ENCODE measurements around the gene IGFBP1.

Gene IGFBP1

DNA sequence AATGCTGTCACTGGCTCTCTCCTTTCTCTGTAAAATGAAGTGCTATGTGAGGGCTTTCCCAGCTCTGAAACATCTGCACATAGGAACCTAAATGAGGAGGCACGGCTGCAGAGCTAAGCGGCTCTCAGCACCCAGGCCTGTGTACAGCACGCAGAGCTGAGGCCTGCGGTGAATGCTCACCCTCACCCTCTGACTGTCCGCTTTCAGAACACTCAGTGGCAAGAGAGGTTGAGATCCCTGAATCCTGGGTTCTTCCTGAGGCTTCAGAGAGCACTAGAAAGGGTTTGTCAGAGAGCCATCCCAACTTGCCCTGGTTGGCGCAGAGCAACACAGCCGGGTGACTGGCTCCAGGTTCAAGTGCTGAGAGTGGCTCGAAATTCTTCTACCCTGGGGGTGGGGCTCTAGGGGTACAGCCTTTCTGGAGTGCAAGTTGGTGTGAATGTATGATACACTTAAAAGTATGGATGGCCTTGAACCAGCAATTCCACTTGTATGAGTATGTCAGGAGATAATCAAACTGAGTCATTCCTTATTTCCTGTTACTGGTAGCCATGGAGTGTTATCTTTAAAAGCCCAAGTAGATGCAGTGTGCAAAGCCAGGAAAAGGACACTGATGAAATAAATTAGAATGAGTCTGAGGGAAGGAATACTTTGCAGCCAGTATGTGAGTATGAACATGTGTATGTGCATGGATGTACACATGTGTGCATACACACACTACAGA, 13.7 kb upstream of the IGFBP1 start:
- no peak for DNase-seq (ENCODE audit: low spot score)
- WGBS, 2 donors (ENCODE audit: extremely low coverage in 2 of 2, insufficient read length in 2 of 2, insufficient replicate concordance in 1 of 2): no CpG with 5 or more reads among the region's 8 CpGs
- no peak overlapping the region for H2BK120ac ChIP-seq (ENCODE audit: low read depth, low read length)

DNA sequence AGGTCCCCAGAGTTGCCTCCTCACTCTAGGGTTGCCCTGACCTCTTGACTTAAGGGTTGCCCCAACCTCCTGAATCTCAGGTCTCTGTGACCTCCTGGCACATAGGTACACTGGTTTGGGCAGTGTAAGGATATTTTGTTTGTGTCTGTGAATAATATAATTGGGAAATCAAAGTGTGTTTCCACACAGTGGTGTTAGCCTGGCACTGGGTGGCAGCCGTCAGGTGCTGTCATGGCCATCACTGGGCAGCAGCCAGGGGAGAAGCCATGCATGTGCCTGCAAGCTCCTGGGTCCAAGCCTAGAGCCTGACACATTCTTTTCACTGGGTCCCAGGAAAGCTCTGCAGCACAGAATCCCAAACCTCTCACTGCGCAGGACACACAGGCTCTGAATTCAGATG, 11.8 kb upstream of the IGFBP1 start:
- no peak for DNase-seq (ENCODE audit: low spot score)
- Histone ChIP-seq H3K4me1 (ENCODE audit: control insufficient read depth in 2 of 2, insufficient read depth in 1 of 2, low read depth in 1 of 2, low read length in 2 of 2) (no peaks in the 10 kb centered on the region), H2BK12ac (ENCODE audit: low read length) (no peak overlapping the region), H3K4ac (ENCODE audit: low read length) (no peak overlapping the region), H3K9me3 (replicated peaks in 1 of 2; ENCODE audit: control insufficient read depth in 2 of 2, insufficient read depth in 1 of 2, low read depth in 1 of 2, low read length in 2 of 2) (peaks cover 0 to 6% of the 10 kb centered on the region in 2 donors), H3K4me2 (ENCODE audit: insufficient read depth, low read length, poor library complexity, severe bottlenecking) (no peak overlapping the region), H3K9ac (ENCODE audit: low read depth, low read length, poor library complexity) (no peak overlapping the region), H2AFZ (ENCODE audit: low read length) (no peak overlapping the region), H2AK5ac (ENCODE audit: low read depth, low read length) (no peak overlapping the region), H2BK15ac (ENCODE audit: low read length) (no peak overlapping the region), H3K18ac (ENCODE audit: low read length) (no peak overlapping the region), H4K91ac (ENCODE audit: low read depth, low read length, poor library complexity) (no peak overlapping the region), H3K14ac (ENCODE audit: low read length) (no peak overlapping the region), H3K36me3 (replicated peaks in 1 of 2; ENCODE audit: control insufficient read depth in 2 of 2, insufficient read depth in 2 of 2, low read length in 2 of 2) (no peaks in the 10 kb centered on the region), H3K4me3 (ENCODE audit: low read length in 2 of 2) (no peak overlapping the region), H2BK120ac (ENCODE audit: low read depth, low read length) (no peak overlapping the region), H3K79me1 (ENCODE audit: low read depth, low read length) (no peaks in the 10 kb centered on the region), H3K23ac (ENCODE audit: low read depth, low read length, poor library complexity) (no peak overlapping the region), H2BK5ac (ENCODE audit: low read length) (no peak overlapping the region), H3K27me3 (ENCODE audit: control insufficient read depth in 3 of 3, insufficient read depth in 3 of 3, low read depth in 1 of 3, low read length in 3 of 3) (peaks cover 0 to 4% (median 0%) of the 10 kb centered on the region in 3 experiments), H3K27ac (replicated peaks; ENCODE audit: low read length) (no peak overlapping the region), H4K8ac (ENCODE audit: low read depth, low read length) (no peak overlapping the region)
- no CpG with 5 or more reads among the region's 2 CpGs for WGBS, 2 donors (ENCODE audit: extremely low coverage in 2 of 2, insufficient read length in 2 of 2, insufficient replicate concordance in 1 of 2)

More for the DNA sequence above, 13.7 kb upstream of the IGFBP1 start:
- Histone ChIP-seq H3K4me2 (ENCODE audit: insufficient read depth, low read length, poor library complexity, severe bottlenecking) (no peak overlapping the region), H3K36me3 (replicated peaks in 1 of 2; ENCODE audit: control insufficient read depth in 2 of 2, insufficient read depth in 2 of 2, low read length in 2 of 2) (no peaks in the 10 kb centered on the region), H4K8ac (ENCODE audit: low read depth, low read length) (no peak overlapping the region), H3K27ac (replicated peaks; ENCODE audit: low read length) (no peak overlapping the region), H3K23ac (ENCODE audit: low read depth, low read length, poor library complexity) (no peak overlapping the region), H2BK5ac (ENCODE audit: low read length) (no peak overlapping the region), H2BK15ac (ENCODE audit: low read length) (no peak overlapping the region), H4K91ac (ENCODE audit: low read depth, low read length, poor library complexity) (no peak overlapping the region), H3K14ac (ENCODE audit: low read length) (no peak overlapping the region), H3K9ac (ENCODE audit: low read depth, low read length, poor library complexity) (no peak overlapping the region), H3K79me1 (ENCODE audit: low read depth, low read length) (no peaks in the 10 kb centered on the region), H2AK5ac (ENCODE audit: low read depth, low read length) (no peak overlapping the region), H3K27me3 (ENCODE audit: control insufficient read depth in 3 of 3, insufficient read depth in 3 of 3, low read depth in 1 of 3, low read length in 3 of 3) (no peaks in the 10 kb centered on the region), H3K4me3 (ENCODE audit: low read length in 2 of 2) (no peak overlapping the region), H3K4me1 (ENCODE audit: control insufficient read depth in 2 of 2, insufficient read depth in 1 of 2, low read depth in 1 of 2, low read length in 2 of 2) (no peaks in the 10 kb centered on the region), H3K18ac (ENCODE audit: low read length) (no peak overlapping the region), H3K9me3 (replicated peaks in 1 of 2; ENCODE audit: control insufficient read depth in 2 of 2, insufficient read depth in 1 of 2, low read depth in 1 of 2, low read length in 2 of 2) (peaks cover 0 to 5% of the 10 kb centered on the region in 2 donors), H2AFZ (ENCODE audit: low read length) (no peak overlapping the region), H2BK12ac (ENCODE audit: low read length) (no peak overlapping the region), H3K4ac (ENCODE audit: low read length) (no peak overlapping the region)

DNA sequence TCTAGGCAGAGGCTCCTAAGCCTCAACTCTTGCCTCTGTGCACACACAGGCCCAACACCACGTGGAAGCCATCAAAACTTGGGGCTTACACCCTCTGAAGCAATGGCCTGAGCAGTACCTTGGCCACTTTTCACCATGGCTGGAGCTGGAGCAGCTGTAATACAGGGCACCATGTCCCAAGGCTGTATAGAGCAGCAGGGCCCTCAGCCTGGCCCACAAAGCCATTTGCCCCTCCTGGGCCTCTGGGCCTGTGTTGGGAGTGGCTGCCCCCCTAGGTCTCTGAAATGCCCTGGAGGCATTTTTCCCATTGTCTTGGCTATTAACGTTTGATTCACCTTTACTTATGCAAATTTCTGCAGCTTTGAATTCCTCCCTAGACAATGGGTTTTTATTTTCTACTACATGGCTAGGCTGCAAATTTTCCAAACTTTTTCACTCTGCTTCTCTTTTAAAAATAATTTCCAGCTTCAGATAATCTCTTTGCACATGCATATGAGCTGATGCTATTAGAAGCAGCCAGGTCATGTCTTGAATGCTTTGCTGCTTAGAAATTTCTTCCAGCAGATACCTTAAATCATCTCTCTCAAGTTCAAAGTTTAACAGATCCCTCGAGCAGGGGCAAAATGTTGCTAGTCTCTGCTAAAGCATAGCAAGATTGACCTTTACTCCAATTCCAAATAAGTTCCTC, 9.7 kb upstream of the IGFBP1 start:
- H3K18ac ChIP-seq (ENCODE audit: low read length): no peak overlapping the region
- H3K4ac ChIP-seq (ENCODE audit: low read length): no peak overlapping the region
- no peak for DNase-seq (ENCODE audit: low spot score)
- H3K14ac ChIP-seq (ENCODE audit: low read length): no peak overlapping the region
- peaks cover 0 to 8% (median 0%) of the 10 kb centered on the region in 3 experiments for H3K27me3 ChIP-seq (ENCODE audit: control insufficient read depth in 3 of 3, insufficient read depth in 3 of 3, low read depth in 1 of 3, low read length in 3 of 3)
- H3K79me1 ChIP-seq (ENCODE audit: low read depth, low read length): no peaks in the 10 kb centered on the region
- H2AFZ ChIP-seq (ENCODE audit: low read length): no peak overlapping the region
- no peak overlapping the region for H4K8ac ChIP-seq (ENCODE audit: low read depth, low read length)
- no peak overlapping the region for H3K27ac ChIP-seq (replicated peaks; ENCODE audit: low read length)
- H3K4me2 ChIP-seq (ENCODE audit: insufficient read depth, low read length, poor library complexity, severe bottlenecking): no peak overlapping the region
- H2BK12ac ChIP-seq (ENCODE audit: low read length): no peak overlapping the region
- no peak overlapping the region for H3K4me3 ChIP-seq (ENCODE audit: low read length in 2 of 2)
- no peak overlapping the region for H4K91ac ChIP-seq (ENCODE audit: low read depth, low read length, poor library complexity)
- no peaks in the 10 kb centered on the region for H3K36me3 ChIP-seq (replicated peaks in 1 of 2; ENCODE audit: control insufficient read depth in 2 of 2, insufficient read depth in 2 of 2, low read length in 2 of 2)
- no peaks in the 10 kb centered on the region for H3K4me1 ChIP-seq (ENCODE audit: control insufficient read depth in 2 of 2, insufficient read depth in 1 of 2, low read depth in 1 of 2, low read length in 2 of 2)
- H2AK5ac ChIP-seq (ENCODE audit: low read depth, low read length): no peak overlapping the region
- no CpG with 5 or more reads among the region's 3 CpGs for WGBS, 2 donors (ENCODE audit: extremely low coverage in 2 of 2, insufficient read length in 2 of 2, insufficient replicate concordance in 1 of 2)
- no peak overlapping the region for H2BK5ac ChIP-seq (ENCODE audit: low read length)
- no peak overlapping the region for H3K23ac ChIP-seq (ENCODE audit: low read depth, low read length, poor library complexity)
- no peak overlapping the region for H2BK120ac ChIP-seq (ENCODE audit: low read depth, low read length)
- no peak overlapping the region for H3K9ac ChIP-seq (ENCODE audit: low read depth, low read length, poor library complexity)
- peaks cover 0 to 6% of the 10 kb centered on the region in 2 donors for H3K9me3 ChIP-seq (replicated peaks in 1 of 2; ENCODE audit: control insufficient read depth in 2 of 2, insufficient read depth in 1 of 2, low read depth in 1 of 2, low read length in 2 of 2)
- H2BK15ac ChIP-seq (ENCODE audit: low read length): no peak overlapping the region

DNA sequence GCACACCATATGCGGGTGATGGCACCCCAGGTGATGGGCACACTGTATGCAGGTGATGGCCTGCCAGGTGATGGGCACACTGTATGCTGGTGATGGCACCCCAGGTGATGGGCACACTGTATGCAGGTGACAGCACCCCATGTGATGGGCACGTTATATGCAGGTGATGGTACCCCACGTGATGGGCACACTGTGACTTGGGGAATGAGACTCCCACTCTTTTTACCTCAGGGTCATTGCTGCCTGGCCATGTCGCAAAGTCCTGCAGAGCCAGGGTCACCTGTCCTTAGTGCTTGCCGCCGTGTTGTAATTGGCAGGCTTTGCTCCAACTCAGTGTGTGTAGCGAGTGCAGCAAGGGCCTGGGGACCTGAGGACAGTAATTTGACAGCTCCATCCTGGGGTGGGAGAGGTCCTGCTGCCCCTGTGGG, 7.8 kb upstream of the IGFBP1 start:
- Histone ChIP-seq H3K79me1 (ENCODE audit: low read depth, low read length) (no peaks in the 10 kb centered on the region), H3K36me3 (replicated peaks in 1 of 2; ENCODE audit: control insufficient read depth in 2 of 2, insufficient read depth in 2 of 2, low read length in 2 of 2) (no peaks in the 10 kb centered on the region), H2BK120ac (ENCODE audit: low read depth, low read length) (no peak overlapping the region), H3K4me1 (ENCODE audit: control insufficient read depth in 2 of 2, insufficient read depth in 1 of 2, low read depth in 1 of 2, low read length in 2 of 2) (no peaks in the 10 kb centered on the region), H3K4me2 (ENCODE audit: insufficient read depth, low read length, poor library complexity, severe bottlenecking) (no peak overlapping the region), H2BK15ac (ENCODE audit: low read length) (no peak overlapping the region), H3K27ac (replicated peaks; ENCODE audit: low read length) (no peak overlapping the region), H3K18ac (ENCODE audit: low read length) (no peak overlapping the region), H3K27me3 (ENCODE audit: control insufficient read depth in 3 of 3, insufficient read depth in 3 of 3, low read depth in 1 of 3, low read length in 3 of 3) (peaks cover 0 to 19% (median 0%) of the 10 kb centered on the region in 3 experiments), H3K23ac (ENCODE audit: low read depth, low read length, poor library complexity) (peak overlapping the region; percentile 3), H3K9ac (ENCODE audit: low read depth, low read length, poor library complexity) (no peak overlapping the region), H2AK5ac (ENCODE audit: low read depth, low read length) (no peak overlapping the region), H4K91ac (ENCODE audit: low read depth, low read length, poor library complexity) (no peak overlapping the region), H2AFZ (ENCODE audit: low read length) (no peak overlapping the region), H3K4ac (ENCODE audit: low read length) (no peak overlapping the region), H3K4me3 (ENCODE audit: low read length in 2 of 2) (peak overlapping the region in 1 of 2 donors; percentile 0), H2BK12ac (ENCODE audit: low read length) (no peak overlapping the region), H3K14ac (ENCODE audit: low read length) (peak overlapping the region; percentile 59), H4K8ac (ENCODE audit: low read depth, low read length) (no peak overlapping the region), H2BK5ac (ENCODE audit: low read length) (no peak overlapping the region), H3K9me3 (replicated peaks in 1 of 2; ENCODE audit: control insufficient read depth in 2 of 2, insufficient read depth in 1 of 2, low read depth in 1 of 2, low read length in 2 of 2) (peaks cover 0 to 6% of the 10 kb centered on the region in 2 donors)
- no CpG with 5 or more reads among the region's 7 CpGs for WGBS, 2 donors (ENCODE audit: extremely low coverage in 2 of 2, insufficient read length in 2 of 2, insufficient replicate concordance in 1 of 2)
- DNase-seq (ENCODE audit: low spot score): no peak

Measured in neuronal stem cell (in vitro differentiated cells).